Ascending aorta (tissue), 2 donors: ENCODE data around the gene CHDH. TPM values are rescaled to one million over a fixed set of nuclear protein-coding genes. Genes with fewer than 3 reads are reported as not detected.

Source experiments
- DNase-seq, 2 donors: peaks; one replicate each; pipeline ENCODE4 v3.0.0-alpha.2; 2019; ENCODE audit warnings: low spot score in 2 of 2
- H3K27ac ChIP-seq, 2 donors: fragments of 200-600 bp; sonication (generic); one replicate each; pipeline ENCODE4 v1.5.1; 2016 to 2017; ENCODE audit warnings: mild to moderate bottlenecking in 1 of 2
- H3K27me3 ChIP-seq: fragments of 200-600 bp; sonication (generic); one replicate; pipeline ENCODE4 v1.5.1; 2017
- H3K36me3 ChIP-seq, 2 donors: fragments of 200-600 bp; sonication (generic); one replicate each; pipeline ENCODE4 v1.5.1; 2016
- H3K4me1 ChIP-seq, 2 donors: fragments of 200-600 bp; sonication (generic); one replicate each; pipeline ENCODE4 v1.5.1; 2016 to 2017; ENCODE audit warnings: mild to moderate bottlenecking in 1 of 2
- H3K4me3 ChIP-seq, 2 donors: fragments of 200-600 bp; sonication (generic); one replicate each; pipeline ENCODE4 v1.5.1; 2016 to 2017; ENCODE audit warnings: mild to moderate bottlenecking in 1 of 2
- H3K9me3 ChIP-seq, 2 donors: fragments of 200-600 bp; sonication (generic); one replicate each; pipeline ENCODE4 v1.5.1; 2016
- intact Hi-C: fragments of 100-400 bp; cut with DNase I; formaldehyde crosslinking; loops from one replicate; pipeline ENCODE4 v1.15.1; 2023
- total RNA-seq: library from RNA; depleted of rRNA; stranded (reverse); fragments of >200 nt; gene quantifications from one replicate; pipeline ENCODE4 v1.1.0, GENCODE V29; 2016
- TF ChIP-seq, protein P1 (sequence below), 3 experiments: fragments of 200-600 bp in 2 of 3; fragments of 450-650 bp in 1 of 3; sonication (generic) in 2 of 3; IDR thresholded peaks; one replicate each; pipeline ENCODE4 v1.5.1; 2016 to 2019; ENCODE audit warnings: antibody characterized with exemption in 3 of 3, mild to moderate bottlenecking in 1 of 3, moderate library complexity in 1 of 3

CHDH gene
- total RNA-seq, 1 donor from 2014 or later, result 0.53 TPM

DNA sequence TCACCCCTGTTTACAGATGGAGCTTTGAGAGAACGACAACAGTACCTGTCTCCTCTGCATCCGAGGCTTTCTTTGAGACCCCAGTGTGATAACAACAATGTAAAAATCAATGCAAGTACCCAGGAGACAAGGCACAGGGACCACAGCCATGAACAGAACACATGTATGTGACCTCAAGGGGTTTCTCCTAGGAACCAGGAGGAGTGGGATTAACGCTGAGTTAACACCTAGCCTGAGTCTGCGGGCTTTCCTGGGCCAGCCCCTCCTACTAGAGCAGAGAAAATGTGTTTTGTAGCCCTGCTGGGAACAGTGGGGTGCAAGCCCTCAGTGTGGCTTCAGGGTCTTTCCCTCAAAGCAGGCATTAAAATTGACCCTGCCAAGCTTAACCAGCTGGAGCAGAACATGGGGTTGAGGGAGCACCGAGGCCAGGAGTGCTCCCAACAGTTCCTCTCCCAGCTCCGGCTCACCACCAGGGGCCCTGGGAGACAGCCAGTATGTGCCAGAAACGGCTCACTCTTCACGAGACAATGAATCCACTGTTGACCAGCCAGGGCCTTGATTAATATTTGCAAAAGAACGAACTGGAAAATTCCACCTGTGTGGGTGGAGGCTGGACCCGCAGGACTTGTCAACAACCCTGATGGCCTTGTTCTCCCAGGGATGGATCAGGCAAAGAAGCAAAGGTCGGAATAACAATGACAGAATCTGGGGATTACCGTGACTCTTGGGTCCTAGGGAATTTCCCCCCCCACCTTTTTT lies 3.6 kb downstream of the CHDH start:
- intact Hi-C loops, result no loop called here
- TF ChIP-seq, protein P1, sequence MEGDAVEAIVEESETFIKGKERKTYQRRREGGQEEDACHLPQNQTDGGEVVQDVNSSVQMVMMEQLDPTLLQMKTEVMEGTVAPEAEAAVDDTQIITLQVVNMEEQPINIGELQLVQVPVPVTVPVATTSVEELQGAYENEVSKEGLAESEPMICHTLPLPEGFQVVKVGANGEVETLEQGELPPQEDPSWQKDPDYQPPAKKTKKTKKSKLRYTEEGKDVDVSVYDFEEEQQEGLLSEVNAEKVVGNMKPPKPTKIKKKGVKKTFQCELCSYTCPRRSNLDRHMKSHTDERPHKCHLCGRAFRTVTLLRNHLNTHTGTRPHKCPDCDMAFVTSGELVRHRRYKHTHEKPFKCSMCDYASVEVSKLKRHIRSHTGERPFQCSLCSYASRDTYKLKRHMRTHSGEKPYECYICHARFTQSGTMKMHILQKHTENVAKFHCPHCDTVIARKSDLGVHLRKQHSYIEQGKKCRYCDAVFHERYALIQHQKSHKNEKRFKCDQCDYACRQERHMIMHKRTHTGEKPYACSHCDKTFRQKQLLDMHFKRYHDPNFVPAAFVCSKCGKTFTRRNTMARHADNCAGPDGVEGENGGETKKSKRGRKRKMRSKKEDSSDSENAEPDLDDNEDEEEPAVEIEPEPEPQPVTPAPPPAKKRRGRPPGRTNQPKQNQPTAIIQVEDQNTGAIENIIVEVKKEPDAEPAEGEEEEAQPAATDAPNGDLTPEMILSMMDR (IDR thresholded peaks at IDR 0.05), result no peak
- Histone ChIP-seq H3K4me3 (no peak overlapping the region), H3K9me3 (no peaks in the 10 kb centered on the region), H3K27me3 (no peaks in the 10 kb centered on the region), H3K27ac (no peak overlapping the region), H3K36me3 (no peaks in the 10 kb centered on the region), H3K4me1 (peaks cover 3 to 5% of the 10 kb centered on the region in 2 donors)
- DNase-seq, result peak in 1 of 2 donors; percentile 55

DNA sequence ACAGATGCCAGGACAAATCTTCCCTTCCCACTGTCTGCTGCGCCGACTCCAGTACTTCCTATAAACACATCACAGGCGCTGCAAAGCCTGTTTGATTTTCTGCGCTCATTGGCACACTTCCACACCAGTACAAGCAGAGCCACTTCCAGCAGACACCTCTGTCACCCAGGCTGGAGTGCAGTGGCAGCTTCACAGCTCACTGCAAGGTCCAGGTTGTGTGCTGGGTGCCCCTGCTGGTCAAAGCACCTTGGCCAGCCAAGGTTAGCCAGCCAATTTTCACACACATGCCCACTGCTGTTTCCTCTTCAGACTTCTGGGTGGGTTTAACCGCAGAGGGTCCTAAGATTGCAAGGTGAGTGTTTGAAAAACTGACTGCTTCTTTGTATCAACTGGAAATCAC lies 4.9 kb downstream of the CHDH start:
- Histone ChIP-seq H3K36me3 (no peaks in the 10 kb centered on the region), H3K4me3 (no peak overlapping the region), H3K4me1 (no peaks in the 10 kb centered on the region), H3K27ac (no peak overlapping the region), H3K9me3 (no peaks in the 10 kb centered on the region), H3K27me3 (no peaks in the 10 kb centered on the region)
- TF ChIP-seq, protein P1 (IDR thresholded peaks at IDR 0.05), result no peak
- DNase-seq, result peak in 1 of 2 donors; percentile 51
- intact Hi-C loops, result no loop called here

DNA sequence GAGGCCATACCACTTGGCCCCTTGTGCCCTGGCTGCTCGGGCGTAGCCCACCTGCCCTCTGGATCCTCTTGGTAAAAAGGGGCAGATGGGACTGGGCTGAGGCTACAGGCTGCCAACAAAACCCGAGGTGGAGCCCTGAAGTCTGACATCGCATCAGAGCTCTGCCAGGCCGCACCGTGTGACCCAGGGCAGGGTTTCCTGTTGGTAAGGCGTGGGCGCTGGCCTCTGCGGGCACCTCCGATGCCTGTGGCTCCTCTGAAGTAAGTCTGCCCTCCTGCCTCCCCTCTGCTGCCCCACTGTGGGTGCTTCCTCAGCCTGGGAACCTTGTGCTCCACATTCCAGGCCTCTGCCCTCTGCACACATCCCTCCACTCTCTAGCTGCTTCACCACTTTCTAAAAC lies 8.9 kb downstream of the CHDH start:
- H3K36me3 ChIP-seq, result no peaks in the 10 kb centered on the region
- DNase-seq, result no peak
- intact Hi-C loops, result no loop called here
- H3K4me1 ChIP-seq, result no peaks in the 10 kb centered on the region
- H3K27ac ChIP-seq, result no peak overlapping the region
- H3K9me3 ChIP-seq, result no peaks in the 10 kb centered on the region
- no peak overlapping the region for H3K4me3 ChIP-seq
- TF ChIP-seq, protein P1 (IDR thresholded peaks at IDR 0.05), result no peak
- H3K27me3 ChIP-seq, result no peaks in the 10 kb centered on the region

DNA sequence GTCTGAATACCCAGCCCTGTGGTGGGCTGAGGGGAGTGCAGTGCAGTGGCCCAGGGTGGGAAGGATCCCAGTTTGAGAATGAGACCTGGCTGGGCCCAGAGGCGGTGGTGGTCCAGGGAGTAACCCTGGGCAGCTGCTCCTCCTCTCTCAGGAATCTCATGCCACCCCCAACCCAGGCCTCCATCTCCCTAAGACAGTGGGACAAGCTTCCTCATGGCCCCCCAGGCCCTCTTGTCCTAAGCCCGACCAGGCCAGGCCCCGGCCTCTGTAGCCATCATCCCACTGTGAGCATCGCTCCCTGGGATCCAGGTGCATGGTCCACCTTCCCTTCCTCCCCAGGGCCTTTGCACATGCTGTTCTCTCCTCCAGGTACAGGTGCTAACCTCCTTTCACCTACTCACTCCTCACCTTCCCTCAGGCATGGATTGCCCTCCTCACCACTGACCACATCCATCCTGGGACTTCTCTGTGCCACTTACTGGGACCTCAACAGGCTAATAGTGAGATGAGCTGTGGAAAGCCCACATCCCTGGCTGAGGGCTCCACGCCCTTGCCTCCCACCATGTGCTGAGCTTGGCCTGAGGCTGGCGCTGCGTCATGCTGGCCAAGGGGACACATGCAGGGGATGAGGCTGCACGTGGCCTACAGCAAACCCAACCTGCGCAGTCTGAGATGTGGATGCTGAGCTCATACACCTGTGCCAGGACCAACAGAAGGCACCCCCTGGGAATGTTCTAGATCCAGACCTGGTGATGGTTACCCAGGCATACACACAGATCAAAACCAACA lies 9.9 kb downstream of the CHDH start:
- intact Hi-C loops, result no loop called here
- DNase-seq, result no peak
- Histone ChIP-seq H3K27ac (no peak overlapping the region), H3K4me3 (no peak overlapping the region), H3K4me1 (no peaks in the 10 kb centered on the region), H3K27me3 (no peaks in the 10 kb centered on the region), H3K36me3 (no peaks in the 10 kb centered on the region), H3K9me3 (no peaks in the 10 kb centered on the region)
- TF ChIP-seq, protein P1 (IDR thresholded peaks at IDR 0.05), result no peak

DNA sequence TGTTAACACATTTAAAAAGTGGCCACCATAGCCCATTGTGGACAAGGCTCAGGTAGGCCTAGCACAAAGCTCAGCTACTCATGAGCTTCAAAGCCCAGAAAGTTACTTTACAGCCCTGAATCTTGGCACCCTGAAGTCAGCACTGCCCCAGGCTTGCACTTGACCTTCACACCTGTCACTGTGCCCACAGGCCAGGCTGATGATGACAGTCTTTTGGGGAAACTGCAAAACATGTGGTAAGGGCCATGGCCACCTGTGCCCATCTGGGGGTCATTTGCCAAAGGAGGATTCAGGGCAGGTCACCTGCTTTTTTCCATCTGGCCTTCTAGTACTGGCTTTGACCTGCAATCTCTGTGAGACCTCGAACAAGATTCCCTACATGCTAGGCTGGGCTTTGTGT lies 11.0 kb downstream of the CHDH start:
- no peak overlapping the region for H3K27ac ChIP-seq
- intact Hi-C loops, result no loop called here
- no peak overlapping the region for H3K4me3 ChIP-seq
- DNase-seq, result no peak
- H3K27me3 ChIP-seq, result no peaks in the 10 kb centered on the region
- TF ChIP-seq, protein P1 (IDR thresholded peaks at IDR 0.05), result no peak
- no peaks in the 10 kb centered on the region for H3K36me3 ChIP-seq
- H3K4me1 ChIP-seq, result no peaks in the 10 kb centered on the region
- no peaks in the 10 kb centered on the region for H3K9me3 ChIP-seq
